ENCODE results near the gene MPRIP.
"Not testable (repeated sequence)": the region's sequence is repeated elsewhere in the genome, so short reads cannot be mapped to it uniquely, and the experiment has no call there.

The MPRIP gene

GRCh38 chr17:17156511-17156910 is 114.3 kb downstream of the MPRIP start:
- TF ChIP-seq ZFX (IDR thresholded peaks at IDR 0.05) (no peak), CTCF (conservative IDR thresholded peaks at IDR 0.05) (no peak)

GRCh38 chr17:17157041-17157440 is 114.8 kb downstream of the MPRIP start:
- TF ChIP-seq CTCF (conservative IDR thresholded peaks at IDR 0.05) (no peak), ZFX (IDR thresholded peaks at IDR 0.05) (no peak)
- H3K27ac ChIP-seq: no peak overlapping the region

More at GRCh38 chr17:17156511-17156910, 114.3 kb downstream of the MPRIP start:
- H3K27ac ChIP-seq: no peak overlapping the region

GRCh38 chr17:17158506-17158905 is 116.2 kb downstream of the MPRIP start:
- not testable (repeated sequence) for H3K27ac ChIP-seq

GRCh38 chr17:17159571-17159970 is 117.3 kb downstream of the MPRIP start:
- no peak overlapping the region for H3K27ac ChIP-seq
- TF ChIP-seq CTCF (conservative IDR thresholded peaks at IDR 0.05) (no peak), ZFX (IDR thresholded peaks at IDR 0.05) (no peak)

GRCh38 chr17:17161121-17161520 is 118.9 kb downstream of the MPRIP start:
- no peak for TF ChIP-seq CTCF (conservative IDR thresholded peaks at IDR 0.05)
- no peak for TF ChIP-seq ZFX (IDR thresholded peaks at IDR 0.05)
- H3K27ac ChIP-seq: no peak overlapping the region

GRCh38 chr17:17161759-17162158 is 119.5 kb downstream of the MPRIP start:
- TF ChIP-seq CTCF (conservative IDR thresholded peaks at IDR 0.05): no peak
- TF ChIP-seq ZFX (IDR thresholded peaks at IDR 0.05): no peak
- no peak overlapping the region for H3K27ac ChIP-seq

GRCh38 chr17:17164156-17164555 is 121.9 kb downstream of the MPRIP start:
- TF ChIP-seq ZFX (IDR thresholded peaks at IDR 0.05): no peak
- no peak overlapping the region for H3K27ac ChIP-seq

- TF ChIP-seq ZFX (IDR thresholded peaks at IDR 0.05): no peak
- no peak for TF ChIP-seq CTCF (conservative IDR thresholded peaks at IDR 0.05)
- H3K27ac ChIP-seq: no peak overlapping the region
Measured at GRCh38 chr17:17164676-17165075, 122.4 kb downstream of the MPRIP start.
